K562 (cell line): ENCODE data around the gene UTP14A. TPM values are rescaled to one million over a fixed set of nuclear protein-coding genes. Genes with fewer than 3 reads are reported as not detected.

Experiments
- CBX1 ChIP-seq: sonication (generic); IDR thresholded peaks from 2 replicates; pipeline ENCODE4 v1.6.1; 2016; ENCODE audit warnings: antibody characterized with exemption, low read depth, mild to moderate bottlenecking
- CREB3 ChIP-seq: fragments of 450-650 bp; conservative IDR thresholded peaks from 2 replicates; pipeline ENCODE4 v1.6.1; 2016; ENCODE audit warnings: missing genetic modification characterization, low read depth, mild to moderate bottlenecking, missing compliant biosample characterization, moderate library complexity
- FOXK1 ChIP-seq: sonication (generic); formaldehyde crosslinking; IDR thresholded peaks from 2 replicates; pipeline ENCODE4 v1.8.0; 2022; ENCODE audit warnings: missing genetic modification reagents, mild to moderate bottlenecking, borderline replicate concordance
- GABPB2 ChIP-seq: fragments of 250-450 bp; sonication (Bioruptor Pico); conservative IDR thresholded peaks from 2 replicates; pipeline ENCODE4 v1.5.1; 2021; ENCODE audit warnings: mild to moderate bottlenecking
- HDAC1 ChIP-seq, 2 experiments: fragments of 450-650 bp; IDR thresholded peaks; 2 replicates each; pipeline ENCODE4 v1.6.1; 2016 to 2017; ENCODE audit warnings: inconsistent platforms in 1 of 2, mild to moderate bottlenecking in 1 of 2, moderate library complexity in 1 of 2
- HMG20B ChIP-seq: fragments of 250-450 bp; sonication (Bioruptor Pico); IDR thresholded peaks from 2 replicates; pipeline ENCODE4 v1.5.0; 2021; ENCODE audit warnings: mild to moderate bottlenecking
- MLLT1 ChIP-seq, 2 experiments: fragments of 450-650 bp; IDR thresholded peaks; 2 replicates each; pipeline ENCODE4 v1.6.1; 2016
- MTA2 ChIP-seq: fragments of 450-650 bp; IDR thresholded peaks from 2 replicates; pipeline ENCODE4 v1.6.1; 2016; ENCODE audit warnings: low read depth
- PML ChIP-seq: IDR thresholded peaks from 2 replicates; pipeline ENCODE4 v1.6.1; 2012; ENCODE audit warnings: low read length, inconsistent platforms
- SIN3A ChIP-seq, 2 experiments: fragments of 150-350 bp in 1 of 2; IDR thresholded peaks; 2 replicates each; pipeline ENCODE4 v1.6.1; 2011 to 2016; ENCODE audit warnings: borderline replicate concordance in 2 of 2, low read depth in 2 of 2, low read length in 2 of 2, mild to moderate bottlenecking in 2 of 2, moderate library complexity in 2 of 2; ENCODE audit not compliant: control insufficient read depth in 1 of 2
- TAF7 ChIP-seq: fragments of 450-650 bp; IDR thresholded peaks from 2 replicates; pipeline ENCODE4 v1.6.1; 2016; ENCODE audit warnings: missing genetic modification characterization, missing compliant biosample characterization
- polyA plus RNA-seq, 8 experiments: library from polyadenylated mRNA; depleted of rRNA in 4 of 8; stranded (reverse) in 5 of 8; unstranded in 3 of 8; fragments of >200 nt; fragmentation: Nextera tagmentation in 2 of 8; fragmentation: Illumina TruSeq in 1 of 8; extraction: Ambion mirVana in 2 of 8; extraction: Trizol in 1 of 8; gene quantifications; 2 replicates each; pipeline versions ENCODE4 v1.2.1 to v1.2.3, GENCODE V29; 2011 to 2014; ENCODE audit warnings: inconsistent platforms in 1 of 8, missing spikeins in 1 of 8
- total RNA-seq, 7 experiments: library from RNA; depleted of rRNA in 6 of 7; stranded (reverse); fragments of >200 nt in 6 of 7; fragmentation: Illumina TruSeq in 2 of 7; extraction: Trizol in 2 of 7; gene quantifications; 2 replicates each; pipeline versions ENCODE4 v1.2.1 to v1.2.3, GENCODE V29; 2011 to 2021; ENCODE audit warnings: low replicate concordance in 1 of 7
- TF ChIP-seq, protein P1 (sequence below): fragments of 450-650 bp; formaldehyde crosslinking; IDR thresholded peaks from 2 replicates; pipeline ENCODE4 v1.4.0; 2022; ENCODE audit warnings: missing genetic modification characterization
- TF ChIP-seq, protein P2 (sequence below): sonication (generic); formaldehyde crosslinking; IDR thresholded peaks from 2 replicates; pipeline ENCODE4 v1.8.1; 2023; ENCODE audit warnings: missing genetic modification reagents, mild to moderate bottlenecking, borderline replicate concordance
- TF ChIP-seq, protein P3 (sequence below): sonication (generic); formaldehyde crosslinking; IDR thresholded peaks from 2 replicates; pipeline ENCODE4 v1.8.0; 2022; ENCODE audit warnings: missing genetic modification reagents, mild to moderate bottlenecking, moderate library complexity, borderline replicate concordance
- TF ChIP-seq, protein P4 (sequence below): fragments of 450-650 bp; IDR thresholded peaks from 2 replicates; pipeline ENCODE4 v1.6.1; 2016; ENCODE audit warnings: low read depth, mild to moderate bottlenecking, moderate library complexity

The UTP14A gene
- total and polyA plus RNA-seq, 9 of the 15 experiments (the other 6 are each of a cell fraction or from before 2014, with no cell fraction given) = 30.5 to 91.0 (median 64.1) TPM

- peak in 1 of 2 experiments; percentile 69; a peak in 2 of 4 replicates for TF ChIP-seq HDAC1 (IDR thresholded peaks at IDR 0.05)
- TF ChIP-seq, protein P1, sequence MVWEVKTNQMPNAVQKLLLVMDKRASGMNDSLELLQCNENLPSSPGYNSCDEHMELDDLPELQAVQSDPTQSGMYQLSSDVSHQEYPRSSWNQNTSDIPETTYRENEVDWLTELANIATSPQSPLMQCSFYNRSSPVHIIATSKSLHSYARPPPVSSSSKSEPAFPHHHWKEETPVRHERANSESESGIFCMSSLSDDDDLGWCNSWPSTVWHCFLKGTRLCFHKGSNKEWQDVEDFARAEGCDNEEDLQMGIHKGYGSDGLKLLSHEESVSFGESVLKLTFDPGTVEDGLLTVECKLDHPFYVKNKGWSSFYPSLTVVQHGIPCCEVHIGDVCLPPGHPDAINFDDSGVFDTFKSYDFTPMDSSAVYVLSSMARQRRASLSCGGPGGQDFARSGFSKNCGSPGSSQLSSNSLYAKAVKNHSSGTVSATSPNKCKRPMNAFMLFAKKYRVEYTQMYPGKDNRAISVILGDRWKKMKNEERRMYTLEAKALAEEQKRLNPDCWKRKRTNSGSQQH (CRISPR knock-in tag) = no peak
- no peak for TF ChIP-seq CBX1
- no peak for TF ChIP-seq CREB3 (tag)
- no peak for TF ChIP-seq SIN3A (IDR thresholded peaks at IDR 0.05; ENCODE audit: borderline replicate concordance in 2 of 2, control insufficient read depth in 1 of 2, low read depth in 2 of 2, low read length in 2 of 2)
- no peak for TF ChIP-seq TAF7
- TF ChIP-seq, protein P2, sequence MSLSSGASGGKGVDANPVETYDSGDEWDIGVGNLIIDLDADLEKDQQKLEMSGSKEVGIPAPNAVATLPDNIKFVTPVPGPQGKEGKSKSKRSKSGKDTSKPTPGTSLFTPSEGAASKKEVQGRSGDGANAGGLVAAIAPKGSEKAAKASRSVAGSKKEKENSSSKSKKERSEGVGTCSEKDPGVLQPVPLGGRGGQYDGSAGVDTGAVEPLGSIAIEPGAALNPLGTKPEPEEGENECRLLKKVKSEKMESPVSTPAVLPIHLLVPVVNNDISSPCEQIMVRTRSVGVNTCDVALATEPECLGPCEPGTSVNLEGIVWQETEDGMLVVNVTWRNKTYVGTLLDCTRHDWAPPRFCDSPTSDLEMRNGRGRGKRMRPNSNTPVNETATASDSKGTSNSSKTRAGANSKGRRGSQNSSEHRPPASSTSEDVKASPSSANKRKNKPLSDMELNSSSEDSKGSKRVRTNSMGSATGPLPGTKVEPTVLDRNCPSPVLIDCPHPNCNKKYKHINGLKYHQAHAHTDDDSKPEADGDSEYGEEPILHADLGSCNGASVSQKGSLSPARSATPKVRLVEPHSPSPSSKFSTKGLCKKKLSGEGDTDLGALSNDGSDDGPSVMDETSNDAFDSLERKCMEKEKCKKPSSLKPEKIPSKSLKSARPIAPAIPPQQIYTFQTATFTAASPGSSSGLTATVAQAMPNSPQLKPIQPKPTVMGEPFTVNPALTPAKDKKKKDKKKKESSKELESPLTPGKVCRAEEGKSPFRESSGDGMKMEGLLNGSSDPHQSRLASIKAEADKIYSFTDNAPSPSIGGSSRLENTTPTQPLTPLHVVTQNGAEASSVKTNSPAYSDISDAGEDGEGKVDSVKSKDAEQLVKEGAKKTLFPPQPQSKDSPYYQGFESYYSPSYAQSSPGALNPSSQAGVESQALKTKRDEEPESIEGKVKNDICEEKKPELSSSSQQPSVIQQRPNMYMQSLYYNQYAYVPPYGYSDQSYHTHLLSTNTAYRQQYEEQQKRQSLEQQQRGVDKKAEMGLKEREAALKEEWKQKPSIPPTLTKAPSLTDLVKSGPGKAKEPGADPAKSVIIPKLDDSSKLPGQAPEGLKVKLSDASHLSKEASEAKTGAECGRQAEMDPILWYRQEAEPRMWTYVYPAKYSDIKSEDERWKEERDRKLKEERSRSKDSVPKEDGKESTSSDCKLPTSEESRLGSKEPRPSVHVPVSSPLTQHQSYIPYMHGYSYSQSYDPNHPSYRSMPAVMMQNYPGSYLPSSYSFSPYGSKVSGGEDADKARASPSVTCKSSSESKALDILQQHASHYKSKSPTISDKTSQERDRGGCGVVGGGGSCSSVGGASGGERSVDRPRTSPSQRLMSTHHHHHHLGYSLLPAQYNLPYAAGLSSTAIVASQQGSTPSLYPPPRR = no peak
- no peak for TF ChIP-seq PML
- TF ChIP-seq MTA2 = no peak
- no peak for TF ChIP-seq FOXK1 (CRISPR knock-in tag)
- TF ChIP-seq HMG20B (CRISPR knock-in tag) = no peak
- TF ChIP-seq, protein P3, sequence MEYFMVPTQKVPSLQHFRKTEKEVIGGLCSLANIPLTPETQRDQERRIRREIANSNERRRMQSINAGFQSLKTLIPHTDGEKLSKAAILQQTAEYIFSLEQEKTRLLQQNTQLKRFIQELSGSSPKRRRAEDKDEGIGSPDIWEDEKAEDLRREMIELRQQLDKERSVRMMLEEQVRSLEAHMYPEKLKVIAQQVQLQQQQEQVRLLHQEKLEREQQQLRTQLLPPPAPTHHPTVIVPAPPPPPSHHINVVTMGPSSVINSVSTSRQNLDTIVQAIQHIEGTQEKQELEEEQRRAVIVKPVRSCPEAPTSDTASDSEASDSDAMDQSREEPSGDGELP (CRISPR knock-in tag) = no peak
- TF ChIP-seq MLLT1 (IDR thresholded peaks at IDR 0.05) = 0 out of 4 replicates have a peak, but pooled peaks of 1 of the 2 experiments have one; percentile 35
- no peak for TF ChIP-seq GABPB2 (CRISPR knock-in tag)
- TF ChIP-seq, protein P4, sequence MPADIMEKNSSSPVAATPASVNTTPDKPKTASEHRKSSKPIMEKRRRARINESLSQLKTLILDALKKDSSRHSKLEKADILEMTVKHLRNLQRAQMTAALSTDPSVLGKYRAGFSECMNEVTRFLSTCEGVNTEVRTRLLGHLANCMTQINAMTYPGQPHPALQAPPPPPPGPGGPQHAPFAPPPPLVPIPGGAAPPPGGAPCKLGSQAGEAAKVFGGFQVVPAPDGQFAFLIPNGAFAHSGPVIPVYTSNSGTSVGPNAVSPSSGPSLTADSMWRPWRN = no peak
Measured at GRCh38 chrX:129954804-129955203, 48.8 kb downstream of the UTP14A start (continued).
